Mesothelial cell of epicardium (in vitro differentiated cells): ENCODE measurements around the gene ERC1. TPM values are rescaled to one million over a fixed set of nuclear protein-coding genes. Genes with fewer than 3 reads are reported as not detected.

Experiments used
- DNase-seq, 2 experiments: peaks; one replicate each; pipeline ENCODE4 v3.0.0; 2021; ENCODE audit warnings: low spot score in 2 of 2; ENCODE audit not compliant: unreplicated experiment in 2 of 2
- H3K27ac Mint-ChIP-seq: 2 replicates; pipeline ENCODE4 v1.8.0; 2021; ENCODE audit warnings: mixed read lengths
- H3K27me3 Mint-ChIP-seq: 2 replicates; pipeline ENCODE4 v1.8.0; 2021; ENCODE audit warnings: low read depth, mixed read lengths
- H3K36me3 Mint-ChIP-seq: 2 replicates; pipeline ENCODE4 v1.8.0; 2021; ENCODE audit warnings: mixed read lengths
- H3K4me1 Mint-ChIP-seq: 2 replicates; pipeline ENCODE4 v1.8.0; 2021; ENCODE audit warnings: mixed read lengths
- H3K4me3 Mint-ChIP-seq: 2 replicates; pipeline ENCODE4 v1.8.0; 2021; ENCODE audit warnings: mild to moderate bottlenecking, moderate library complexity, mixed read lengths
- H3K9me3 Mint-ChIP-seq: 2 replicates; pipeline ENCODE4 v1.8.0; 2021; ENCODE audit warnings: mixed read lengths
- CTCF ChIP-seq: fragments of 200-600 bp; sonication (generic); IDR thresholded peaks from one replicate; pipeline ENCODE4 v1.5.0; 2021; ENCODE audit warnings: antibody characterized with exemption; ENCODE audit not compliant: unreplicated experiment
- total RNA-seq: library from RNA; stranded (reverse); gene quantifications from 3 replicates; pipeline ENCODE4 v1.2.1, GENCODE V29; 2021

The ERC1 gene
- total RNA-seq, 1 donor from 2014 or later = 66.1 TPM

GRCh38 chr12:1540690-1541089, 549.7 kb downstream of the ERC1 start:
- Mint-ChIP-seq H3K4me1 (no peaks in the 10 kb centered on the region), H3K27ac (no peak overlapping the region), H3K9me3 (peaks cover 12% of the 10 kb centered on the region), H3K36me3 (peaks cover 9% of the 10 kb centered on the region), H3K4me3 (no peak overlapping the region), H3K27me3 (peaks cover 22% of the 10 kb centered on the region)
- no peak for TF ChIP-seq CTCF
- DNase-seq = no peak

GRCh38 chr12:1542599-1542998, 551.6 kb downstream of the ERC1 start:
- Mint-ChIP-seq H3K27me3 (peaks cover 20% of the 10 kb centered on the region), H3K36me3 (peaks cover 9% of the 10 kb centered on the region), H3K9me3 (peaks cover 12% of the 10 kb centered on the region), H3K27ac (no peak overlapping the region), H3K4me1 (no peaks in the 10 kb centered on the region), H3K4me3 (no peak overlapping the region)
- DNase-seq = no peak
- TF ChIP-seq CTCF = no peak

DNA sequence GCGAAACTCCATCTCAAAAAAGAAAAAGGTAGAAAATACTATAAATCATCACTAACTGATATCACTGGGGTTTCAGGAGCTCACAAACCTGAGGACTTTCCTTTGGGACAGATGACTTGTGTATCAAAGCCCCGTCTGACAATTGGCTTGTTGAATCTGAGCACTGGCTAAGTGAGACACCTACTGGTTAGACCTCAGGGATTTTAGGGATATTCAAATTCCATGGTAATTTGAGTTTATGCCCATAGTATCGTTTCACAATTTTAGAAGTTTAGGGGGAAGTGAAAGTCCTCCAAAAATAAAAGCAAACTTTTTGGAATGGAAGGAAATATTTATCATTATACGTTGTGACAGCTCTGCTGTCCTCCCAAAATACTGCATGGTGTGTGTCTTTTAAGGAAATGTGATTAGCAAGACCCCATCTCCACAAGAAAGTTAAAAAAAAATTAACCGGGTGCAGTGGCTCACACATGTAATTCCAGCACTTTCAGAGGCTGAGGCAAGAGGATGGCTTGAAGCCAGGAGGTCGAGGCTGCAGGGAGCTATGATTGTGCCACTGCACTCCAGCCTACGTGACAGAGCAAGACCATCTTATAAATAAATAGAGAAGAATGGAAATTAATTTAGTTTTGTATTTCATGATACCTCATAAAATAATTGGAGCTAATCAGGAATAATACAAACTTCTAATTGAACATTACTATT, 554.1 kb downstream of the ERC1 start:
- peaks cover 13% of the 10 kb centered on the region for H3K36me3 Mint-ChIP-seq
- no peaks in the 10 kb centered on the region for H3K4me1 Mint-ChIP-seq
- H3K4me3 Mint-ChIP-seq = no peak overlapping the region

More for the DNA sequence above, 554.1 kb downstream of the ERC1 start:
- H3K27me3 Mint-ChIP-seq = peaks cover 6% of the 10 kb centered on the region
- H3K27ac Mint-ChIP-seq = no peak overlapping the region
- DNase-seq = no peak
- no peak for TF ChIP-seq CTCF
- peaks cover 16% of the 10 kb centered on the region for H3K9me3 Mint-ChIP-seq

Other genes starting within 250 kb of the ERC1 start
- gene WNK1, start 238.6 kb upstream of the ERC1 start, total RNA-seq = 131 to 150 TPM (median 146 TPM) in 3 replicates
- gene RAD52, start 41.5 kb upstream of the ERC1 start, total RNA-seq = 21.6 to 25.0 TPM (median 23.4 TPM) in 3 replicates